ENCODE data around the gene CLPX. TPM values are rescaled to one million over a fixed set of nuclear protein-coding genes. Genes with fewer than 3 reads are reported as not detected.

CLPX gene
- total RNA-seq, 4 donors from 2014 or later: 42.2 to 61.9 (median 53.5) TPM

GRCh38 chr15:65204931-65205660, 20.0 kb upstream of the CLPX start:
- TF ChIP-seq CTCF (IDR thresholded peaks at IDR 0.05) (no peak), POLR2A (IDR thresholded peaks at IDR 0.05) (no peak)
- H3K27me3 ChIP-seq: no peaks in the 10 kb centered on the region
- H3K4me1 ChIP-seq: no peaks in the 10 kb centered on the region
- no peak overlapping the region for H3K4me3 ChIP-seq
- H3K9me3 ChIP-seq: no peaks in the 10 kb centered on the region
- no peaks in the 10 kb centered on the region for H3K36me3 ChIP-seq
- no peak for DNase-seq
- H3K27ac ChIP-seq: no peak overlapping the region

GRCh38 chr15:65204236-65204930, 19.2 kb upstream of the CLPX start:
- Histone ChIP-seq H3K4me3 (no peak overlapping the region), H3K27me3 (no peaks in the 10 kb centered on the region), H3K9me3 (no peaks in the 10 kb centered on the region), H3K36me3 (no peaks in the 10 kb centered on the region), H3K4me1 (no peaks in the 10 kb centered on the region), H3K27ac (no peak overlapping the region)
- TF ChIP-seq POLR2A (IDR thresholded peaks at IDR 0.05): no peak
- no peak for TF ChIP-seq CTCF (IDR thresholded peaks at IDR 0.05)
- no peak for DNase-seq

GRCh38 chr15:65201918-65202317, 16.8 kb upstream of the CLPX start:
- DNase-seq: no peak
- no peaks in the 10 kb centered on the region for H3K27me3 ChIP-seq
- H3K36me3 ChIP-seq: no peaks in the 10 kb centered on the region
- no peaks in the 10 kb centered on the region for H3K4me1 ChIP-seq
- no peak for TF ChIP-seq CTCF (IDR thresholded peaks at IDR 0.05)
- no peak for TF ChIP-seq POLR2A (IDR thresholded peaks at IDR 0.05)
- H3K9me3 ChIP-seq: no peaks in the 10 kb centered on the region
- H3K4me3 ChIP-seq: no peak overlapping the region
- H3K27ac ChIP-seq: no peak overlapping the region

DNA sequence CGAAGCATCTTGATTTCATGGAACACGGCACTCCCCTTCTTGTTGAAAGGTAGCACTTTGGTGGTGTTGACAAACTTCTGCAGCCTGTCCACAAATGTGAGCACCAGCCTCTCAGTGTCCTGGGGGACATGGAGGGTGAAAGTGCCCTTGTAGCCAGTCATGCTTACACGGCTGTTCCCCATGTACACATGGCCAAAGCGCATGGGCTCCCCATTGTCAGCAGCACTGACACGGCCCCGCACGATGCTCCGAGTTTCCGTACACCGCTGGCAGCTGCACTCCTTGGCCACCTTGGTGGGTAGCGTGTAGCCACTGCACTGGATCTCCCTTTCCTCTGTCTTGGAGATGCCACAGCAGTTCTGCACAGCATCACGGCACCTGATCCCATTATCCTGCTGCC, 13.4 kb upstream of the CLPX start:
- Histone ChIP-seq H3K4me1 (no peaks in the 10 kb centered on the region), H3K9me3 (no peaks in the 10 kb centered on the region), H3K36me3 (no peaks in the 10 kb centered on the region), H3K27ac (no peak overlapping the region), H3K4me3 (no peak overlapping the region), H3K27me3 (no peaks in the 10 kb centered on the region)
- TF ChIP-seq CTCF (IDR thresholded peaks at IDR 0.05): no peak
- no peak for TF ChIP-seq POLR2A (IDR thresholded peaks at IDR 0.05)
- peak in 1 of 3 donors; percentile 31 for DNase-seq

DNA sequence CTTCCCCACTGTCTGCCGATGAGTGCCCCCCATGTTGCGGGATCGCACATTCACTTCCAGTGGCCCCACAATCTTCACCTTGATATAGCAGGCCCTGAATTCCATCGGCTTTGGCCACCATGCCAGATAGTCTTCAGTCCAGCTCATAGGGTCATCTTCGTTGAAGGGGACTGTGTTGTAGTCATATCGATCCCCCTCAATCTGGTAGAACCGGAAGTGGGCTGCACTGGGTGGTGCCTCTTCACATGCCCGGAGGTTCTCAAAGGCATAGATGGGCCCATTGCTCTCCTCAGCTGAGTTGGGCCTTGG, 12.1 kb upstream of the CLPX start:
- TF ChIP-seq POLR2A (IDR thresholded peaks at IDR 0.05) (no peak), CTCF (IDR thresholded peaks at IDR 0.05) (no peak)

More for the DNA sequence above, 12.1 kb upstream of the CLPX start:
- H3K36me3 ChIP-seq: no peaks in the 10 kb centered on the region
- no peaks in the 10 kb centered on the region for H3K27me3 ChIP-seq
- no peaks in the 10 kb centered on the region for H3K4me1 ChIP-seq
- H3K4me3 ChIP-seq: no peak overlapping the region
- no peak overlapping the region for H3K27ac ChIP-seq
- no peak for DNase-seq
- H3K9me3 ChIP-seq: no peaks in the 10 kb centered on the region
